Amygdala (tissue), 56 donors: ENCODE data around the gene PPP1R12C.
"Not testable (repeated sequence)": the region's sequence is repeated elsewhere in the genome, so short reads cannot be mapped to it uniquely, and the experiment has no call there.

Experiments
- DNase-seq, 56 donors: peaks; one replicate each; lab custom pipeline; 2025; lab: John Stamatoyannopoulos, UW

The PPP1R12C gene

DNA sequence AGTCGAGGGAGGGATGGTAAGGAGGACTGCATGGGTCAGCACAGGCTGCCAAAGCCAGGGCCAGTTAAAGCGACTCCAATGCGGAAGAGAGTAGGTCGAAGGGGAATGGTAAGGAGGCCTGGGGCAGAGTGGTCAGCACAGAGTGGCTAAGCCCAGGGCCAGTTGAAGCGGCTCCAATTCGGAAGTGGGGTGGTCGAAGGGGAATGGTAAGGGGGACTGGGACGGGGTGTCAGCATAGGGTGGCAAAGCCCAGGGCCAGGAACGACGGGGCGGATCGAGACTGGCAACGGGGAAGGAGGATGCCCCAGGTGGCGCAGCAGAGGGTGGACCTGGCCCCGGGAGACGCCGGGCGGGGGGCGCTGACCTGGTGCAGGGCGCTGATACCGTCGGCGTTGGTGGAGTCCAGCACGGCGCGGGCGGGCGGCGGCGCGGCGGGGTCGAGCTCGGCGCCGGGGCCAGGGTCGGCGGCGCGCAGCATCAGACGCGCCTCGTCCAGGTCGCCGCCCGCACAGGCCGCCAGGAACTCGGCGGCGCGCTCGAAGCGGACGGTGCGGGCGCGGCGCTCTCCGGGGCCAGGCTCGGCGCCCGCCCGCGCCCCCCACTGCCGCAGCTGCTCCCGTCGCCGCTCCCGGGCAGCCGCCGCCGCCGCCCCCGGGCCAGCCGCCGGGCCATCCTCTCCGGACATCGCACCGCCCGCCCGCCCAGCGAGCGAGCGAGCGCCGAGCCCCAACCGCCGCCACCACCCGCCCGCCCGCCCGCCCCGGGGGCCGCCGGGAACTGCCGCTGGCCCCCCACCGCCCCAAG lies at the start of gene PPP1R12C:
Gene PPP1R12C, minus strand, starts transcription at position 779 of the 804 bp plus-strand sequence. Its CDS starts 94 bp downstream, at position 685.
- DNase-seq = peak in 5 of 56 donors; percentile 19 to 33 (median 28)

DNA sequence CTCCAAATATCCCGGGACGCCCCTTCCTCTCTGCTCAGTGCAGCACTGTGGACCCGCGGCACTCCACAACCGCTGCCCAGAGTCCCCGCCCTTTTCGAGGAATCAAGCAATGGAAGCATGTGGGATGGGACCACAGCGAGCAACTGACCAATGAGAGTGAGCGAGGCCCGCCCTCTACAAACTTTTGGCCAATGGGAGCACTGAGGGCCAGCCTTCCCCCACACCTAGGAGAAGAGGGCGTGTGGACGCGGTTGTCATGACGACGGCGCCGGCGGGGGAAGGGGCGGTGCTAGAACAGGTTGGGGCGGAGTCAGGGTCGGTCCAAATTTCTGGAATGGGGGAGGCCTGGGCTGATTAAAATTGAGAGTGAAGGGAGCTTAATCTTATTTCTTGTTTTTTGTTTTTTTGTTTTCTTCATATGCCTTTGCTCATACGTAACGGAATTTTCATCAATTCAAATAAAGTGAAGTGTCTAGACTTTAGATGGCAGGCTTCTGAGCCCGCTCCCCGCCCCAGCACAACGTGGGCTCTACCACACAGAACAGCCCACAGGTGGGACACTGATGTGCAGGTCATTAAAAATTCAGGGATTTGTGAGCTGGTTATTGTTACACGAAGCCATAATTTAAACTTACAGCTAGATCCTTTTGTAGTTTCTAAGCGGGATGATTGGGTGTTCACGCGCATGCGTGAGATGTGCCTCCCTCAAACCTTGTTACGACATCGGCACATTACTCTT lies 49.3 kb upstream of the PPP1R12C start, which contains the start of gene DNAAF3:
Gene DNAAF3, minus strand, starts transcription at position 84 of the 739 bp plus-strand sequence. CDS start 200 bp downstream, outside the sequence.
- peak in 55 of 56 donors; percentile 25 to 96 (median 83) for DNase-seq

GRCh38 chr19:55165952-55166529 lies 48.6 kb upstream of the PPP1R12C start:
- peak in 31 of 56 donors; percentile 6 to 69 (median 38) for DNase-seq

- no peak for DNase-seq
Measured at GRCh38 chr19:55161571-55162322, 44.3 kb upstream of the PPP1R12C start.

DNA sequence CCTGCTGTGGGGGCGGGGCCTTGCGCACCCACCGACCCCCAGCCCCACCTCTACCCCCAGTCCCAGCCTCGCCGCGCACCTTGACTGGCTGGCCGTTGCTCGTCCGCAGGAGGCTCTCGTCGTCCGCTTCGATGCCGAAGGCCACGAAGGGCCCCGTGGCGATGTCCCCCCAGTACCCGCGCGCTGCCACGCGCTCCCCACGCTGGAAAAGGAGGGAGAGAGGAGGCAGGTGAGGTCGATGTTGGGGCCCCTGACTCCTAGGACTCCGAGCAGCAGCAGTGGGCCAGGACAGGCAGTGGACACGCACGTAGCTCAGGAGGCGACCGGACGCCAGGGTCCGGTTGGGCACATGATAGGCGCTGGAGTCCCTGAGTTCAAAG lies 43.5 kb upstream of the PPP1R12C start:
- no peak for DNase-seq

- peak in 35 of 56 donors; percentile 2 to 79 (median 28) for DNase-seq
Measured at GRCh38 chr19:55160128-55160985, 42.9 kb upstream of the PPP1R12C start.

DNA sequence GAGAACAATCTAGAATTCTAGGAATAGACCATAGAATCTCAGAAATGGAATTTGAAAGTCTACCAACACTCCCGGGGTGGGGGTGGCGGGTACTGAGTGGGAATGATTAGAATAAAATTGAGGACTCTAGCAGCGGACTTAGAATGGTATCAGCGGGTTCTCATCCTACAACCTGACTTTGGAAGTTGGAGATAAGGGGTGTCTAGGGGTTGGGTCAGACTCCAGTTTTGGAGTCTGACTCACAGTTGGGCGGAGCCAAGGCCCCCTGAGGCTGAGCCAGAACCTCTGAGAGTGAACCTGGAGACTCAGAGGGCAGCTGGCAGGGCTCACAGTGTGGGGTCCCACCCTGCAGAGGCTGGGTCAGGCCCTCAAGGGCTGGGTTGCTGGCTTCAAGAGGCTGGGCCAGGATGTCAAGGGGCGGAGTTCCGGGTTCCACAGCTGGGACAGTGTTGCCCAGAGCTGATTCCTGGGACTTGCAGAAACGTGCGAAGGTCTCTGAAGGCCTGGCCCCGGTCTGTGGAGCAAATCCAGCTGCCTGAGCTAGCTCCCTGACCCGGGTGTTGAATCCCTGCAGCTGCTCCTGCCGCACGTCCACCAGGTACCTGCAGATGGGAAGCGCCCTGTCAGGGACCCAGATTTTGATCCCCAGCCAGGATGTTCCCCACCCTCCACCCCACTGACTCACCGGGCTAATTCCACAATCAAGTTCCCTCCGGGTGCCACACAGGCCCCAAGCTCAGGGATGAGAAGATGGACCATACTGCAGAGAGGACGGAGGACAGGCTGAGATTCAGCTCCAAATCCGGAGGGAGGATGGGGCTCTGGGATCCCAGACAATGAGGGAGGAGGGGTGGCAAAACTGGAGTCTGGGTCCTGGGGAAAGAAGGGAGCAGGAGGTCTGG lies 41.7 kb upstream of the PPP1R12C start:
- peak in 1 of 56 donors; percentile 6 for DNase-seq

DNA sequence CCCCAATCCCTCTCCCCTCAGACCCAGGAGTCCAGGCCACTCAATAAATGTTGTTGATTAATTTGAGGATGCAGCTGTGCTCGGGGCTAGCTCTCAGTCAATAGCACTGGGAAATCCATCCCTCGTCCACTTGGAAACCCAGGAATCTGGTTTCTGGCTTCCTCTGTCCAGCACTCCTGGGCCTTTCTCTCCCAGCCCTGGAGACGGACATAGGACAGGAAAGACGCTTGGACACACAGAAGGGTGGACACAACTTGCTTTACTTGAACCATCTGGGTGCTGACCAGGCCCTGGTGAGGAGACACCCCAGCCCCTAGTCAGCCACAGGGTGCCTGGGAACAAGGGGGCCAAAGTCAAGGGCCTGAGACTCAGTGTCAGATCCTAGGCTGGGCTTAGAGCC lies 41.0 kb upstream of the PPP1R12C start:
- DNase-seq = no peak

DNA sequence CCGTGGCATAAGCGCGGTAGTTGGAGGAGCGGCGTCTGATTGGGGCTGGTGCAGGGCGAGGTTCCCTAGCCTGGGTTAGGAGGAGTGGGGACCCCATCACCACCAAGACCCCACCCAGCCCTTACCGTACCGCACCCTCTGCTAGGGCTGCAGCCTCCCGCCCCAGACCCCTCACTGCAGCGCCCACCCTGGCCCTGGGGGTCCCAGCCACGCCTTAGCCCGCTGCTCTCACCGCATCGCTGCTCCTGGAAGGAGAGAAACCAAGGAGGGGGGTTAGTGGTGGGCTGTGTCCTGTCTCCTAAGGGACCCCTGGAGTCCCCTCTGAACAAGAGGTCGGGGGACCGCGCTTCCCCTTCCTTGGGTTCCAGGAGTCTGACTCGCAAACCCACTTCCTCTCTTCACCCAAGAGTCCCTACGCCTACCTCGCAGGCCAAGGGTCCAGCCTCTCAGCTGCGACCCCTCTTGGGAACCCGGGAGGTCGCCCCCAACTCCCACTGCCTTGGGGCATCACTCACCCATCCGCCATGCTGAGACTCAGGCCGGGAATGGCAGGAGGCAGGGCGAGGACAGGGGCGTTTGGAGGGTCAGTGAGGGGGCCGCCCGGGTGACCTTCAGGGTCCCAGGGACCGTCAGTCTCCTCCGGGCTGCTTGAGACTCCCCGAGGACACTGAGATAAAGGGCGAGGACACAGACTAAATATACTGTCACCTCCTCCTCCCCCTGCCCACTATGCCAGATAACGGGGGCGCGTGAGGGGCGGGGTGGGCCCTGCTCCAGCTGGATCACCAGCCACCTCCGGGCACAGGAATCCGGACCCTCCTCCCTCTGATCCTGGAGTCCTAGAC lies 39.8 kb upstream of the PPP1R12C start, which contains the start of gene TNNI3:
Gene TNNI3, minus strand, starts transcription at position 669 of the 845 bp plus-strand sequence. Its CDS starts 143 bp downstream, at position 526.
- no peak for DNase-seq

GRCh38 chr19:55156202-55157063 lies 39.0 kb upstream of the PPP1R12C start:
- peak in 5 of 56 donors; percentile 6 to 47 (median 16) for DNase-seq

- not testable (repeated sequence) for DNase-seq
Measured at GRCh38 chr19:55155784-55156183, 38.3 kb upstream of the PPP1R12C start.

DNA sequence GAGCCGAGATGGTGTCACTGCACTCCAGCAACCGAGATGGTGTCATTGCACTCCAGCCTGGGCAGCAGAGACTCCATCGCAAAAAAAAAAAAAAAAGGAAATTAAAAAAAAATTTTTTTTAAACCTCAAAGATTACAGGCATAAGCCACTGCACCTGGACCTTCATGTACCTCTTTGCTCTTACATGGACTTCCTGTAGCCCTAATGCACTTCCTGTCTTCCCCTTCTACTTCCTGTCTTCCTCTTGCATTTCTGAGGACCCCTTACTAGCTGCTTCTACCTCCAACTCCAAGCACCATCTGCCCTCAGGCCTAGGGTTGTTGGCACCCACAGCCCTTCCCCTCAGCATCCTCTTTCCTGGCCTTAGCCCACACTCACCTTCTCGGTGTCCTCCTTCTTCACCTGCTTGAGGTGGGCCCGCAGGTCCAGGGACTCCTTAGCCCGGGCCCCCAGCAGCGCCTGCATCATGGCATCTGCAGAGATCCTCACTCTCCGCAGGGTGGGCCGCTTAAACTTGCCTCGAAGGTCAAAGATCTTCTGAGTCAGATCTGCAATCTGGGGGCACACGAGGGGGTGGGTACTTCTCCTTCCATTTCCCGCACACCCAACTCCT lies 36.3 kb upstream of the PPP1R12C start:
- no peak for DNase-seq

DNA sequence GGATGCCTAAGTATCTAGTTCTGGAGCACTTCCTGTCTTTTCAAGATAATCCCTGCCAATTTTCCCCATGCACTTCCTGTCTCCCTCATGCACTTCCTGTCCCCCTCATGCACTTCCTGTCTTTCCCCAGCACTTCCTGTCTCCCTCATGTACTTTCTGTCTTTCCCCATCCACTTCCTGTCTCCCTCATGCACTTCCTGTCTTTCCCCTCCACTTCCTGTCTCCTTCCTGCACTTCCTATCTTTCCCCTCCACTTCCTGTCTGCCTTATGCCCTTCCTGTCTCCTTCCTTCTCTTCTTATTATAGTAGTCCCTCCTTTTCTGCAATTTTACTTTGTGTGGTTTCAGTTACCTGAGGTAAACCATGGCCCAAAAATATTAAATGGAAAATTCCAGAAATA lies 34.6 kb upstream of the PPP1R12C start:
- DNase-seq = no peak

DNA sequence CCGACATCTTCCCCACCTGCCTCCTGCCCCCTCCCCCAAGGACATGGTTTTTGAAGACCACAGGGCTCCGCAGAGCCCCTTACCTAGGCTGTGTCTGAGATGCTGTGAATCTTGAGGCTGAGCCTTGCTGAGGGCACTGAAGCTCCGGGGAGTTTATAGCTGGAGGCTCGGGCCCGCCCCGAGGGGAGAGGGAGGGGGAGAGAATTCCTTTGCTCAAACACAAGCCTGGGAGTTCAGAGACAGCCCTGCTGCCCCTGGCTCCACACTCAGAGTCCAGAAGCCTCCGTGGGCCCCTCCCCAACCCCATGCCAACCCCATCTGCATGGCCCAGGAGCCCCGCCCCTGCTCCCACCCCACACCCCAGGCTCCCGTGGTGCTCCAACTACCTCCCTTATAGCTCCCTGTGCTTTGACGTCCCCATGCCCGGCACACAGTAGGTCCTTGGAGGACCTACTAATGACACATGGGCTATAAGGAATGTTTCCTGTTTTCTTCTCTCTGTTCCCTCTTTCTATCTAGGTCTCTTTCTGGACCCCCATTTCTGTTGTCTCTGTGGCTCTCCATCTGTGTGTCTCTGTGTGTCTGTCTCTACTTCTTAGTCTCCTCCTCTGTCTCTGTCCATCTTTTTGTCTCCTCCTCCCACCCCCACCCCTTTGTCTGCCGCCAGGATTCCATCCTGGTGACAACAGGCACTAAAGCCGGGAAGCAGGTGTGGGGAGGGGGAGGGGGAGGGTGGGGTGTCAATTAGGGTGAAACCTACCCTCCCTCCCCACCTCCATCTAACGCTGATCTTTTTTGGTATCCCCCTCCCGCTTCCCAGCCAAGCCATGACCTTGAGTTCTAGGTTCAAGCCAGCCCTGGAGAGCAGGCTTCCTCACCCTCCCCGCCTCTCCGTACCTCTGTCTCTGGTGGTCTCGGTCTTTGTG lies 31.9 kb upstream of the PPP1R12C start, which contains the start of gene TNNT1:
Gene TNNT1, minus strand, starts transcription at position 129 of the 926 bp plus-strand sequence. CDS start 2,049 bp downstream, outside the sequence.
- no peak for DNase-seq
